HepG2 (cell line): ENCODE data around the gene FITM2. TPM values are rescaled to one million over a fixed set of nuclear protein-coding genes. Genes with fewer than 3 reads are reported as not detected.

Source experiments
- CEBPB ChIP-seq: IDR thresholded peaks from 2 replicates; pipeline ENCODE4 v1.6.1; 2011; ENCODE audit warnings: low read depth, low read length, improper control_type of control experiment, borderline replicate concordance
- CREB3 ChIP-seq: sonication (generic); formaldehyde crosslinking; IDR thresholded peaks from 2 replicates; pipeline ENCODE4 v1.5.0; 2020; ENCODE audit warnings: missing genetic modification reagents
- DMAP1 ChIP-seq: IDR thresholded peaks from 2 replicates; pipeline ENCODE4 v1.6.1; 2016
- FIP1L1 ChIP-seq: fragments of 200-400 bp; formaldehyde crosslinking; IDR thresholded peaks from 2 replicates; pipeline ENCODE4 v1.6.1; 2018; ENCODE audit warnings: low read depth, mild to moderate bottlenecking, low read length, moderate library complexity, borderline replicate concordance; ENCODE audit not compliant: insufficient read depth
- FOSL2 ChIP-seq: sonication (generic); formaldehyde crosslinking; IDR thresholded peaks from 2 replicates; pipeline ENCODE4 v1.4.0; 2020; ENCODE audit warnings: missing genetic modification reagents
- FOXA3 ChIP-seq: IDR thresholded peaks from 2 replicates; pipeline ENCODE4 v1.6.1; 2016; ENCODE audit warnings: missing genetic modification reagents, missing compliant biosample characterization
- IRF2 ChIP-seq: IDR thresholded peaks from 2 replicates; pipeline ENCODE4 v1.6.1; 2018; ENCODE audit warnings: missing genetic modification reagents, missing compliant biosample characterization
- KMT2B ChIP-seq: IDR thresholded peaks from 2 replicates; pipeline ENCODE4 v1.6.1; 2016; ENCODE audit warnings: missing genetic modification reagents, missing compliant biosample characterization
- MAFK ChIP-seq, 2 experiments: IDR thresholded peaks in 1 of 2; conservative IDR thresholded peaks in 1 of 2; 2 replicates each; pipeline ENCODE4 v1.6.1; 2011; ENCODE audit warnings: improper control_type of control experiment in 2 of 2, low read length in 2 of 2
- MNT ChIP-seq: fragments of 450-650 bp; IDR thresholded peaks from 2 replicates; pipeline ENCODE4 v1.6.1; 2016
- PHF20 ChIP-seq: sonication (generic); formaldehyde crosslinking; IDR thresholded peaks from 2 replicates; pipeline ENCODE4 v1.5.0; 2020; ENCODE audit warnings: mild to moderate bottlenecking, missing genetic modification reagents
- RAD21 ChIP-seq: fragments of 450-650 bp; formaldehyde crosslinking; IDR thresholded peaks from 2 replicates; pipeline ENCODE4 v1.5.0; 2020; ENCODE audit warnings: mild to moderate bottlenecking
- SAFB2 ChIP-seq: sonication (generic); formaldehyde crosslinking; IDR thresholded peaks from 2 replicates; pipeline ENCODE4 v1.5.1; 2020; ENCODE audit warnings: missing genetic modification reagents, low read depth, mild to moderate bottlenecking, borderline replicate concordance
- SOX13 ChIP-seq, 3 experiments: fragments of 450-650 bp in 1 of 3; sonication (generic) in 1 of 3; formaldehyde crosslinking in 1 of 3; IDR thresholded peaks in 2 of 3; conservative IDR thresholded peaks in 1 of 3; 2 replicates each; pipeline versions ENCODE4 v1.5.0 to v1.6.1; 2016 to 2020; ENCODE audit warnings: antibody characterized with exemption in 1 of 3, mild to moderate bottlenecking in 1 of 3, missing compliant biosample characterization in 1 of 3, missing genetic modification reagents in 1 of 3, moderate library complexity in 1 of 3
- SP1 ChIP-seq, 2 experiments: fragments of 450-650 bp in 1 of 2; sonication (generic) in 1 of 2; formaldehyde crosslinking in 1 of 2; IDR thresholded peaks; 2 replicates each; pipeline versions ENCODE4 v1.4.0 to v1.6.1; 2016 to 2020; ENCODE audit warnings: missing genetic modification reagents in 1 of 2
- TFDP1 ChIP-seq: IDR thresholded peaks from 2 replicates; pipeline ENCODE4 v1.6.1; 2016; ENCODE audit warnings: missing compliant biosample characterization, missing genetic modification reagents, borderline replicate concordance
- TOE1 ChIP-seq: sonication (generic); formaldehyde crosslinking; IDR thresholded peaks from 2 replicates; pipeline ENCODE4 v1.4.0; 2020; ENCODE audit warnings: mild to moderate bottlenecking, missing genetic modification reagents
- ZFP62 ChIP-seq: sonication (generic); formaldehyde crosslinking; IDR thresholded peaks from 2 replicates; pipeline ENCODE4 v1.4.0; 2020; ENCODE audit warnings: missing genetic modification reagents
- ZNF20 ChIP-seq: sonication (generic); formaldehyde crosslinking; IDR thresholded peaks from 2 replicates; pipeline ENCODE4 v1.4.0; 2020; ENCODE audit warnings: mild to moderate bottlenecking, moderate library complexity, missing genetic modification reagents
- ZNF225 ChIP-seq: sonication (generic); formaldehyde crosslinking; IDR thresholded peaks from 2 replicates; pipeline ENCODE4 v1.4.0; 2020; ENCODE audit warnings: mild to moderate bottlenecking, missing genetic modification reagents
- ZNF274 ChIP-seq: sonication (generic); formaldehyde crosslinking; IDR thresholded peaks from 2 replicates; pipeline ENCODE4 v1.5.1; 2020; ENCODE audit warnings: mild to moderate bottlenecking, missing genetic modification reagents
- ZNF280D ChIP-seq: sonication (generic); formaldehyde crosslinking; IDR thresholded peaks from 2 replicates; pipeline ENCODE4 v1.5.1; 2020; ENCODE audit warnings: mild to moderate bottlenecking, missing genetic modification reagents
- ZNF775 ChIP-seq: sonication (generic); formaldehyde crosslinking; IDR thresholded peaks from 2 replicates; pipeline ENCODE4 v1.4.0; 2020; ENCODE audit warnings: missing genetic modification reagents, mild to moderate bottlenecking, moderate library complexity, borderline replicate concordance
- polyA plus RNA-seq, 8 experiments: library from polyadenylated mRNA; depleted of rRNA in 3 of 8; stranded (reverse) in 7 of 8; unstranded in 1 of 8; fragments of >200 nt; fragmentation: Illumina TruSeq in 4 of 8; extraction: Trizol in 4 of 8; gene quantifications; 2 replicates each; pipeline versions ENCODE4 v1.2.1 to v1.2.3, GENCODE V29; 2011 to 2016; ENCODE audit warnings: low read depth in 4 of 8, missing spikeins in 1 of 8, mixed read lengths in 1 of 8; ENCODE audit not compliant: insufficient read depth in 1 of 8
- total RNA-seq, 5 experiments: library from RNA; depleted of rRNA; stranded (reverse); fragments of >200 nt; fragmentation: Illumina TruSeq; extraction: Trizol; gene quantifications; 2 replicates each; pipeline ENCODE4 v1.2.3, GENCODE V29; 2016; ENCODE audit warnings: low read depth in 1 of 5

FITM2 gene
- total and polyA plus RNA-seq, 2 of the 13 experiments (the other 11 are each of a cell fraction or from before 2014, with no cell fraction given): 9.6 to 24.5 TPM

GRCh38 chr20:44253528-44253927 lies 57.5 kb downstream of the FITM2 start (continued):
- TF ChIP-seq ZNF274 (CRISPR knock-in tag) (peak; percentile 29; the same call in 1 of the 2 replicates), CEBPB (no peak), SAFB2 (CRISPR knock-in tag) (no peak), CREB3 (CRISPR knock-in tag) (no peak), SOX13 (IDR thresholded peaks at IDR 0.05) (no peak), SOX13 (CRISPR knock-in tag; conservative IDR thresholded peaks at IDR 0.05 in 1 of 2, IDR thresholded peaks at IDR 0.05 in 1 of 2) (no peak), ZNF20 (CRISPR knock-in tag) (no peak), ZNF775 (CRISPR knock-in tag) (no peak), DMAP1 (CRISPR knock-in tag) (no peak), FIP1L1 (no peak), IRF2 (CRISPR knock-in tag) (0 out of 2 replicates have a peak, but pooled peaks have one; percentile 37), ZNF280D (CRISPR knock-in tag) (no peak), KMT2B (CRISPR knock-in tag) (no peak), SP1 (IDR thresholded peaks at IDR 0.05) (no peak), SP1 (CRISPR knock-in tag; IDR thresholded peaks at IDR 0.05) (0 out of 2 replicates have a peak, but pooled peaks have one; percentile 17), FOSL2 (peak; percentile 58; the same call in 1 of the 2 replicates), FOXA3 (CRISPR knock-in tag) (0 out of 2 replicates have a peak, but pooled peaks have one; percentile 14), TOE1 (CRISPR knock-in tag) (no peak), ZFP62 (CRISPR knock-in tag) (no peak), ZNF225 (no peak), MAFK (conservative IDR thresholded peaks at IDR 0.05 in 1 of 2, IDR thresholded peaks at IDR 0.05 in 1 of 2; ENCODE audit: low read length in 2 of 2) (no peak), TFDP1 (no peak), PHF20 (CRISPR knock-in tag) (no peak), MNT (no peak), RAD21 (CRISPR knock-in tag) (peak; percentile 47)
